PC-3 (cell line): ENCODE data around the gene BCL11A.

ENCODE experiments used
- EZH2 ChIP-seq: fragments of 300-600 bp; sonication (generic); IDR thresholded peaks from one replicate; pipeline ENCODE4 v1.6.1; 2017; ENCODE audit warnings: antibody characterized with exemption, mild to moderate bottlenecking, low read length; ENCODE audit not compliant: unreplicated experiment
- EZH2phosphoT487 ChIP-seq: fragments of 300-600 bp; sonication (generic); IDR thresholded peaks from 2 replicates; pipeline ENCODE4 v1.6.1; 2018; ENCODE audit warnings: mild to moderate bottlenecking, antibody characterized with exemption, low read length, borderline replicate concordance
- TF ChIP-seq, protein P1 (sequence below): fragments of 300-600 bp; sonication (generic); conservative IDR thresholded peaks from 2 replicates; pipeline ENCODE4 v1.5.1; 2017; ENCODE audit warnings: antibody characterized with exemption, low read depth, mild to moderate bottlenecking, low read length

DNA sequence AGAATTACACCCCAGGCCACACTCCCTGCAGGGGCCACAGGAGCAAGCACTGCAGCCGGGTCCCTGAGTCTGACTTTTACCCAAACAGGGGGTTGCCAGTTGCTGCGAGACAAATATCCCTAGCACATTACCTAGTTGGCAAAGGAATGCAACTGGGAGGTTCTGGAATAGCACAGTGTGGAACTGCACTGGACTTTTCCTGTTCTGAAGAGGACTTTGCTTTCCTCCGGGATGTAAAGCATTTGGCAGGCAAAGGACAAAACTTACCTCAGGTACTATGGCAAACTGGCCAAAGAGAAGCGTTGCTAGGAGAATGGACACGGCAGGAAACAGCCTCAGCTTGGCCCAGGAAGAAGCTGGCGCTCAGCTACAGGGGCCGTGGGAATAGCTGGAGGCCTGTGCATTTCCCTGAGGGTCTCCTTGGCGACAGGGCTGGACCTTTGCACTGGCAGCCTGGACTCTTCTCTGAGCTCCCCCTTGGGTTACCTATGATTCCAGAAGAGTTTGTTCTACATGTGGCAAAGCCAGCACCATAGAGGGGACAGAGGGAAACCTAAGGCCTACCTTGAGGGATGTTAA lies 45.0 kb downstream of the BCL11A start:
- TF ChIP-seq, protein P1, sequence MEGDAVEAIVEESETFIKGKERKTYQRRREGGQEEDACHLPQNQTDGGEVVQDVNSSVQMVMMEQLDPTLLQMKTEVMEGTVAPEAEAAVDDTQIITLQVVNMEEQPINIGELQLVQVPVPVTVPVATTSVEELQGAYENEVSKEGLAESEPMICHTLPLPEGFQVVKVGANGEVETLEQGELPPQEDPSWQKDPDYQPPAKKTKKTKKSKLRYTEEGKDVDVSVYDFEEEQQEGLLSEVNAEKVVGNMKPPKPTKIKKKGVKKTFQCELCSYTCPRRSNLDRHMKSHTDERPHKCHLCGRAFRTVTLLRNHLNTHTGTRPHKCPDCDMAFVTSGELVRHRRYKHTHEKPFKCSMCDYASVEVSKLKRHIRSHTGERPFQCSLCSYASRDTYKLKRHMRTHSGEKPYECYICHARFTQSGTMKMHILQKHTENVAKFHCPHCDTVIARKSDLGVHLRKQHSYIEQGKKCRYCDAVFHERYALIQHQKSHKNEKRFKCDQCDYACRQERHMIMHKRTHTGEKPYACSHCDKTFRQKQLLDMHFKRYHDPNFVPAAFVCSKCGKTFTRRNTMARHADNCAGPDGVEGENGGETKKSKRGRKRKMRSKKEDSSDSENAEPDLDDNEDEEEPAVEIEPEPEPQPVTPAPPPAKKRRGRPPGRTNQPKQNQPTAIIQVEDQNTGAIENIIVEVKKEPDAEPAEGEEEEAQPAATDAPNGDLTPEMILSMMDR = no peak
- TF ChIP-seq EZH2 (no peak), EZH2phosphoT487 (no peak)
